Liver (tissue), 9 donors: Measurements from ENCODE around the gene YIPF5. TPM values are rescaled to one million over a fixed set of nuclear protein-coding genes. Genes with fewer than 3 reads are reported as not detected.
A peak's percentile ranks its signal among the peaks of the same experiment; 100 is the strongest.

ENCODE experiments used
- DNase-seq: peaks from one replicate; pipeline ENCODE4 v3.0.0-alpha.2; 2017; ENCODE audit warnings: low spot score
- H3K27ac ChIP-seq, 2 donors: one replicate each; pipeline ENCODE4 v1.7.0; 2013; ENCODE audit warnings: inconsistent platforms in 2 of 2, low read length in 2 of 2, control low read depth in 1 of 2, low read depth in 1 of 2, mild to moderate bottlenecking in 1 of 2
- H3K27me3 ChIP-seq, 4 donors: one replicate each; pipeline versions ENCODE4 v1.6.1 to v1.7.0; 2013; ENCODE audit warnings: low read length in 3 of 4, inconsistent platforms in 1 of 4, mild to moderate bottlenecking in 1 of 4, moderate library complexity in 1 of 4; ENCODE audit not compliant: control insufficient read depth in 4 of 4, insufficient read depth in 4 of 4
- H3K36me3 ChIP-seq, 4 donors: one replicate each; pipeline versions ENCODE4 v1.6.1 to v1.7.0; 2013; ENCODE audit warnings: low read length in 3 of 4, mild to moderate bottlenecking in 3 of 4, low read depth in 1 of 4, moderate library complexity in 1 of 4; ENCODE audit not compliant: control insufficient read depth in 4 of 4, insufficient read depth in 3 of 4
- H3K4me1 ChIP-seq, 4 donors: one replicate each; pipeline versions ENCODE4 v1.6.1 to v1.7.0; 2013; ENCODE audit warnings: low read length in 3 of 4, mild to moderate bottlenecking in 3 of 4, moderate library complexity in 1 of 4; ENCODE audit not compliant: control insufficient read depth in 4 of 4, insufficient read depth in 4 of 4
- H3K4me3 ChIP-seq, 3 donors: one replicate each; pipeline versions ENCODE4 v1.6.1 to v1.7.0; 2013; ENCODE audit warnings: low read length in 3 of 3, control low read depth in 1 of 3, low read depth in 1 of 3, mild to moderate bottlenecking in 1 of 3
- H3K9ac ChIP-seq, 2 donors: one replicate each; pipeline ENCODE4 v1.7.0; 2013; ENCODE audit warnings: low read length in 2 of 2, mild to moderate bottlenecking in 2 of 2, moderate library complexity in 2 of 2, control low read depth in 1 of 2, low read depth in 1 of 2
- H3K9me3 ChIP-seq, 4 donors: one replicate each; pipeline versions ENCODE4 v1.6.1 to v1.7.0; 2013; ENCODE audit warnings: low read length in 3 of 4; ENCODE audit not compliant: control insufficient read depth in 4 of 4
- ATF3 ChIP-seq: IDR thresholded peaks from 2 replicates; pipeline ENCODE4 v1.6.1; 2016; ENCODE audit warnings: antibody characterized with exemption
- CTCF ChIP-seq: fragments of 150-350 bp; IDR thresholded peaks from 2 replicates; pipeline ENCODE4 v1.5.1; 2017; ENCODE audit warnings: improper control_type of control experiment, low read depth, low read length; ENCODE audit not compliant: missing input control
- EGR1 ChIP-seq, 2 donors: IDR thresholded peaks; 2 replicates each; pipeline ENCODE4 v1.6.1; 2016 to 2018; ENCODE audit warnings: antibody characterized with exemption in 2 of 2, low read depth in 2 of 2
- FOXA1 ChIP-seq: IDR thresholded peaks from 2 replicates; pipeline ENCODE4 v1.6.1; 2016; ENCODE audit warnings: antibody characterized with exemption
- FOXA2 ChIP-seq: IDR thresholded peaks from 2 replicates; pipeline ENCODE4 v1.6.1; 2016; ENCODE audit warnings: antibody characterized with exemption
- GABPA ChIP-seq, 2 donors: IDR thresholded peaks in 1 of 2; conservative IDR thresholded peaks in 1 of 2; 2 replicates each; pipeline ENCODE4 v1.6.1; 2016; ENCODE audit warnings: antibody characterized with exemption in 2 of 2, mild to moderate bottlenecking in 1 of 2, moderate library complexity in 1 of 2
- HNF4A ChIP-seq, 2 donors: conservative IDR thresholded peaks; 2 replicates each; pipeline ENCODE4 v1.6.1; 2016; ENCODE audit warnings: antibody characterized with exemption in 2 of 2, mild to moderate bottlenecking in 2 of 2
- HNF4G ChIP-seq: IDR thresholded peaks from 2 replicates; pipeline ENCODE4 v1.6.1; 2016; ENCODE audit warnings: antibody characterized with exemption
- JUND ChIP-seq, 2 donors: IDR thresholded peaks; 2 replicates each; pipeline ENCODE4 v1.6.1; 2016; ENCODE audit warnings: antibody characterized with exemption in 2 of 2
- MAX ChIP-seq: IDR thresholded peaks from 2 replicates; pipeline ENCODE4 v1.6.1; 2016; ENCODE audit warnings: antibody characterized with exemption
- NR2F2 ChIP-seq: IDR thresholded peaks from 2 replicates; pipeline ENCODE4 v1.6.1; 2016; ENCODE audit warnings: antibody characterized with exemption
- RAD21 ChIP-seq, 2 donors: IDR thresholded peaks; 2 replicates each; pipeline ENCODE4 v1.6.1; 2016; ENCODE audit warnings: antibody characterized with exemption in 2 of 2, mild to moderate bottlenecking in 2 of 2
- REST ChIP-seq: IDR thresholded peaks from 2 replicates; pipeline ENCODE4 v1.6.1; 2016; ENCODE audit warnings: antibody characterized with exemption, mild to moderate bottlenecking
- RXRA ChIP-seq, 2 donors: IDR thresholded peaks; 2 replicates each; pipeline ENCODE4 v1.6.1; 2017 to 2018; ENCODE audit warnings: antibody characterized with exemption in 2 of 2, mild to moderate bottlenecking in 1 of 2
- SP1 ChIP-seq: IDR thresholded peaks from 2 replicates; pipeline ENCODE4 v1.6.1; 2018; ENCODE audit warnings: antibody characterized with exemption, mild to moderate bottlenecking
- TAF1 ChIP-seq: conservative IDR thresholded peaks from 2 replicates; pipeline ENCODE4 v1.6.1; 2016; ENCODE audit warnings: antibody characterized with exemption, mild to moderate bottlenecking
- YY1 ChIP-seq: IDR thresholded peaks from 2 replicates; pipeline ENCODE4 v1.6.1; 2016; ENCODE audit warnings: antibody characterized with exemption, mild to moderate bottlenecking
- WGBS: extraction: QIAGEN DNeasy Blood & Tissue Kit; methylation state at CpG from one replicate; pipeline ENCODE4 v1.1.7; 2013; 5-methylcytosine and 5-hydroxymethylcytosine counted together
- polyA plus RNA-seq, 2 donors: library from polyadenylated mRNA; stranded (reverse) in 1 of 2; unstranded in 1 of 2; fragments of 200-250 nt in 1 of 2; fragments of >200 nt in 1 of 2; fragmentation: Nextera tagmentation in 1 of 2; extraction: Ambion mirVana in 1 of 2; gene quantifications; one replicate each; pipeline versions ENCODE4 v1.2.1 to v1.2.3, GENCODE V29; 2013 to 2015
- total RNA-seq, 2 donors: library from RNA; depleted of rRNA; stranded (reverse); fragments of >200 nt; gene quantifications; one replicate each; pipeline ENCODE4 v1.2.3, GENCODE V29; 2014
- donor health status: healthy.
- donor health status: healthy.
- donor health status: healthy.
- donor health status: healthy.
- donor health status: healthy.

The YIPF5 gene
- total and polyA plus RNA-seq, 4 donors: 18.7 to 43.1 (median 20.6) TPM

GRCh38 chr5:144173766-144174165 is 3.3 kb upstream of the YIPF5 start:
- peaks cover 0 to 16% (median 12%) of the 10 kb centered on the region in 4 donors for H3K4me1 ChIP-seq
- no peaks in the 10 kb centered on the region for H3K36me3 ChIP-seq
- no peak for DNase-seq
- TF ChIP-seq JUND (IDR thresholded peaks at IDR 0.05): no peak
- no peak for TF ChIP-seq MAX
- TF ChIP-seq CTCF: no peak
- no peak for TF ChIP-seq YY1
- no peak for TF ChIP-seq GABPA (IDR thresholded peaks at IDR 0.05 in 1 of 2, conservative IDR thresholded peaks at IDR 0.05 in 1 of 2)
- no peak for TF ChIP-seq FOXA2
- TF ChIP-seq HNF4G: no peak
- TF ChIP-seq RXRA (IDR thresholded peaks at IDR 0.05): no peak
- no peak for TF ChIP-seq RAD21 (IDR thresholded peaks at IDR 0.05)
- TF ChIP-seq HNF4A (conservative IDR thresholded peaks at IDR 0.05): no peak
- TF ChIP-seq TAF1: no peak
- TF ChIP-seq FOXA1: no peak
- TF ChIP-seq SP1: no peak
- TF ChIP-seq EGR1 (IDR thresholded peaks at IDR 0.05; ENCODE audit: low read depth in 2 of 2): no peak
- TF ChIP-seq ATF3: no peak
- TF ChIP-seq REST: no peak
- no peak for TF ChIP-seq NR2F2
- H3K27ac ChIP-seq: no peak overlapping the region
- H3K4me3 ChIP-seq: no peak overlapping the region
- no peaks in the 10 kb centered on the region for H3K27me3 ChIP-seq
- 69% methylated on average over 3 of the region's 3 CpGs for WGBS
- peaks cover 0 to 3% (median 0%) of the 10 kb centered on the region in 4 donors for H3K9me3 ChIP-seq
- H3K9ac ChIP-seq: no peak overlapping the region

- Histone ChIP-seq H3K9ac (peak overlapping the region; percentile 80 to 88), H3K36me3 (peaks cover 0 to 11% (median 5%) of the 10 kb centered on the region in 4 donors), H3K4me3 (peak overlapping the region; percentile 76 to 98 (median 77)), H3K9me3 (peaks cover 0 to 3% (median 0%) of the 10 kb centered on the region in 4 donors), H3K4me1 (peaks cover 0 to 23% (median 15%) of the 10 kb centered on the region in 4 donors), H3K27me3 (no peaks in the 10 kb centered on the region), H3K27ac (peak overlapping the region; percentile 65 to 73)
- no peak for DNase-seq
- 3% methylated on average over 12 of the region's 12 CpGs for WGBS
- TF ChIP-seq CTCF: no peak
- no peak for TF ChIP-seq SP1
- TF ChIP-seq REST: no peak
- TF ChIP-seq ATF3: no peak
- no peak for TF ChIP-seq YY1
- no peak for TF ChIP-seq HNF4A (conservative IDR thresholded peaks at IDR 0.05)
- no peak for TF ChIP-seq FOXA2
- no peak for TF ChIP-seq JUND (IDR thresholded peaks at IDR 0.05)
- TF ChIP-seq GABPA (IDR thresholded peaks at IDR 0.05 in 1 of 2, conservative IDR thresholded peaks at IDR 0.05 in 1 of 2): no peak
- TF ChIP-seq TAF1: no peak
- no peak for TF ChIP-seq MAX
- TF ChIP-seq RXRA (IDR thresholded peaks at IDR 0.05): no peak
Measured at GRCh38 chr5:144169904-144170275, 569 bp downstream of the YIPF5 start.
